Measurements from ENCODE around the gene FREY1. TPM values are rescaled to one million over a fixed set of nuclear protein-coding genes. Genes with fewer than 3 reads are reported as not detected.
A peak's percentile ranks its signal among the peaks of the same experiment; 100 is the strongest.

The FREY1 gene
- total and polyA plus RNA-seq, 2 of the 13 experiments (the other 11 are each of a cell fraction or from before 2014, with no cell fraction given) = 0.44 to 0.73 TPM

- Histone ChIP-seq H3K4me2 (ENCODE audit: low read depth, low read length) (no peak overlapping the region), H3K9me3 (ENCODE audit: low read length) (no peaks in the 10 kb centered on the region), H3K79me2 (ENCODE audit: insufficient read depth, low read length) (peaks cover 12% of the 10 kb centered on the region), H3K4me1 (ENCODE audit: insufficient read depth, low read length) (peaks cover 14% of the 10 kb centered on the region), H3K36me3 (replicated peaks in 1 of 2; ENCODE audit: control insufficient read depth in 1 of 2, insufficient read depth in 2 of 2, low read length in 2 of 2) (peaks cover 11 to 23% of the 10 kb centered on the region in 2 experiments; a peak in 3 of 5 replicates), H3K9ac (ENCODE audit: insufficient read depth, low read depth, low read length) (no peak overlapping the region), H3K4me3 (replicated peaks in 1 of 3; ENCODE audit: insufficient read depth in 1 of 3, low read depth in 2 of 3, low read length in 3 of 3) (no peak overlapping the region), H3K27ac (ENCODE audit: extremely low read length, insufficient read depth, low read length) (no peak overlapping the region), H3K27me3 (ENCODE audit: control insufficient read depth in 1 of 2, insufficient read depth in 2 of 2, low read length in 2 of 2) (no peaks in the 10 kb centered on the region; a peak in 1 of 5 replicates), H2AFZ (ENCODE audit: low read length) (no peak overlapping the region), H4K20me1 (ENCODE audit: insufficient read depth, low read length) (no peaks in the 10 kb centered on the region)
- DNase-seq (ENCODE audit: low spot score) = no peak
- POLR2A ChIA-PET = interaction anchor here (1.0 kb wide), 1 partner anchor 8 kb away, joined by 3 read pairs; no protein-coding TSS in a partner anchor
- CTCF ChIA-PET (ENCODE audit: low intra/inter-chr PET ratio, low total read pairs) = no interaction called here
- WGBS (ENCODE audit: low lambda C conversion rate) = 92% methylated on average over 14 of the region's 22 CpGs
- no peak for FAIRE-seq
- ATAC-seq = no peak
- no TSS peak for BruUV-seq (replicated peaks)
- in situ Hi-C loops (cut with HindIII; ENCODE audit: extremely low pct_ligation_motif_present, low pct_unique_long_range_greater_than_20kb) = no loop called here
- TF ChIP-seq CENPBD1 (CRISPR knock-in tag; IDR thresholded peaks at IDR 0.05; ENCODE audit: borderline replicate concordance, low read depth) = no peak
- TF ChIP-seq ZNF180 (CRISPR knock-in tag; IDR thresholded peaks at IDR 0.05; ENCODE audit: borderline replicate concordance, low read depth) = no peak
- peak; percentile 56 for TF ChIP-seq AGO2 (optimal IDR thresholded peaks at IDR 0.05; ENCODE audit: low read depth, low read length)
- TF ChIP-seq DPF2 (CRISPR knock-in tag; IDR thresholded peaks at IDR 0.05; ENCODE audit: borderline replicate concordance, low read depth) = no peak
- intact Hi-C loops (cut with micrococcal nuclease; ENCODE audit: unreplicated experiment) = no loop called here
These were observed 7.0 kb upstream of the FREY1 start for GRCh38 chr11:45913942-45914635.

DNA sequence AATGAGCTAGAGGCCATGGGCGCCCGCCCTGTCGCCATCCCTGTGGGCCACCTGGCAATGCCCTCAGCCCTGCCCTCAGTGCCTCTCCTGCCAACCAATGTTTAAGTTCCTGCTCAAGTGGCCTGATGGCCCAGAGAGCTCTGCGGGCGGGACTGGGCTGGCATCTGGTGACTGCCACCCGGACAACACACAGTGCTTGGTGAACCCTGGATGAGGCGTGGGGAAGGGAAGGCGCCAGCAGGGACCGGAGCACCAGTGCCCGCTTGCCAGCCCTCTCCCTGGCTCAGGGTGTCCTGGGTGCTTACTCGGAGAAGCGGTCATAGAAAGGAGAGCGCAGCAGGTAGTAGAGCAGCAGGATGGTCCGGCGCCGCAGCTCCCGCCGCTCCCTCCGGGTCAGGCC, 6.4 kb upstream of the FREY1 start:
- TF ChIP-seq, protein P1, sequence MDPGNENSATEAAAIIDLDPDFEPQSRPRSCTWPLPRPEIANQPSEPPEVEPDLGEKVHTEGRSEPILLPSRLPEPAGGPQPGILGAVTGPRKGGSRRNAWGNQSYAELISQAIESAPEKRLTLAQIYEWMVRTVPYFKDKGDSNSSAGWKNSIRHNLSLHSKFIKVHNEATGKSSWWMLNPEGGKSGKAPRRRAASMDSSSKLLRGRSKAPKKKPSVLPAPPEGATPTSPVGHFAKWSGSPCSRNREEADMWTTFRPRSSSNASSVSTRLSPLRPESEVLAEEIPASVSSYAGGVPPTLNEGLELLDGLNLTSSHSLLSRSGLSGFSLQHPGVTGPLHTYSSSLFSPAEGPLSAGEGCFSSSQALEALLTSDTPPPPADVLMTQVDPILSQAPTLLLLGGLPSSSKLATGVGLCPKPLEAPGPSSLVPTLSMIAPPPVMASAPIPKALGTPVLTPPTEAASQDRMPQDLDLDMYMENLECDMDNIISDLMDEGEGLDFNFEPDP (CRISPR knock-in tag; conservative IDR thresholded peaks at IDR 0.05) = no peak
- TF ChIP-seq SALL1 (CRISPR knock-in tag; IDR thresholded peaks at IDR 0.05) (no peak), ZNF678 (CRISPR knock-in tag; IDR thresholded peaks at IDR 0.05) (no peak), ZNF737 (CRISPR knock-in tag; IDR thresholded peaks at IDR 0.05; ENCODE audit: borderline replicate concordance) (no peak), ZNF383 (CRISPR knock-in tag; IDR thresholded peaks at IDR 0.05; ENCODE audit: borderline replicate concordance) (no peak), NFKB2 (CRISPR knock-in tag; IDR thresholded peaks at IDR 0.05; ENCODE audit: borderline replicate concordance) (no peak), ZNF564 (CRISPR knock-in tag; IDR thresholded peaks at IDR 0.05) (no peak)
- TF ChIP-seq, protein P2, sequence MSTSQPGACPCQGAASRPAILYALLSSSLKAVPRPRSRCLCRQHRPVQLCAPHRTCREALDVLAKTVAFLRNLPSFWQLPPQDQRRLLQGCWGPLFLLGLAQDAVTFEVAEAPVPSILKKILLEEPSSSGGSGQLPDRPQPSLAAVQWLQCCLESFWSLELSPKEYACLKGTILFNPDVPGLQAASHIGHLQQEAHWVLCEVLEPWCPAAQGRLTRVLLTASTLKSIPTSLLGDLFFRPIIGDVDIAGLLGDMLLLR (CRISPR knock-in tag; IDR thresholded peaks at IDR 0.05) = no peak
- Histone ChIP-seq H3K27ac (ENCODE audit: extremely low read length, insufficient read depth, low read length) (no peak overlapping the region), H3K79me2 (ENCODE audit: insufficient read depth, low read length) (peaks cover 12% of the 10 kb centered on the region), H3K4me2 (ENCODE audit: low read depth, low read length) (no peak overlapping the region), H3K27me3 (ENCODE audit: control insufficient read depth in 1 of 2, insufficient read depth in 2 of 2, low read length in 2 of 2) (no peaks in the 10 kb centered on the region; a peak in 1 of 5 replicates), H3K9me3 (ENCODE audit: low read length) (no peaks in the 10 kb centered on the region), H3K36me3 (replicated peaks in 1 of 2; ENCODE audit: control insufficient read depth in 1 of 2, insufficient read depth in 2 of 2, low read length in 2 of 2) (peaks cover 11 to 23% of the 10 kb centered on the region in 2 experiments; a peak in 3 of 5 replicates), H3K9ac (ENCODE audit: insufficient read depth, low read depth, low read length) (no peak overlapping the region), H3K4me3 (replicated peaks in 1 of 3; ENCODE audit: insufficient read depth in 1 of 3, low read depth in 2 of 3, low read length in 3 of 3) (no peak overlapping the region), H2AFZ (ENCODE audit: low read length) (no peak overlapping the region), H4K20me1 (ENCODE audit: insufficient read depth, low read length) (no peaks in the 10 kb centered on the region), H3K4me1 (ENCODE audit: insufficient read depth, low read length) (peaks cover 12% of the 10 kb centered on the region)
- in situ Hi-C loops (cut with HindIII; ENCODE audit: extremely low pct_ligation_motif_present, low pct_unique_long_range_greater_than_20kb) (no loop called here), intact Hi-C loops (cut with micrococcal nuclease; ENCODE audit: unreplicated experiment) (no loop called here)
- ChIA-PET CTCF (ENCODE audit: low intra/inter-chr PET ratio, low total read pairs) (no interaction called here), POLR2A (interaction anchor here (1.0 kb wide), 1 partner anchor 8 kb away, joined by 3 read pairs; no protein-coding TSS in a partner anchor)
- no TSS peak for BruUV-seq (replicated peaks)
- 98% methylated on average over 12 of the region's 19 CpGs for WGBS (ENCODE audit: low lambda C conversion rate)
- ATAC-seq = no peak
- no peak for FAIRE-seq
- no peak for DNase-seq (ENCODE audit: low spot score)
